Activated naive CD8-positive, alpha-beta T cell treated with anti-CD3 and anti-CD28 coated beads for 36 hours (primary cell): Measurements from ENCODE around the gene SMIM26. TPM values are rescaled to one million over a fixed set of nuclear protein-coding genes. Genes with fewer than 3 reads are reported as not detected.

Source experiments
- DNase-seq: peaks from one replicate; pipeline ENCODE4 v3.0.0; 2021
- H3K27ac Mint-ChIP-seq: one replicate; pipeline ENCODE4 v1.8.0; 2022; ENCODE audit warnings: mild to moderate bottlenecking, moderate library complexity, mixed read lengths
- H3K27me3 Mint-ChIP-seq: one replicate; pipeline ENCODE4 v1.8.0; 2022; ENCODE audit warnings: mild to moderate bottlenecking, mixed read lengths
- H3K36me3 Mint-ChIP-seq: one replicate; pipeline ENCODE4 v1.8.0; 2021; ENCODE audit warnings: mild to moderate bottlenecking, mixed read lengths
- H3K4me1 Mint-ChIP-seq: one replicate; pipeline ENCODE4 v1.8.0; 2021; ENCODE audit warnings: mixed read lengths
- H3K4me3 Mint-ChIP-seq: one replicate; pipeline ENCODE4 v1.8.0; 2022; ENCODE audit warnings: mild to moderate bottlenecking, moderate library complexity, mixed read lengths
- H3K9me3 Mint-ChIP-seq: one replicate; pipeline ENCODE4 v1.8.0; 2022; ENCODE audit warnings: mixed read lengths
- total RNA-seq, 2 experiments: library from RNA; stranded (reverse); gene quantifications; one replicate each; pipeline ENCODE4 v1.2.3, GENCODE V29; 2021

SMIM26 gene
- total RNA-seq, 2 experiments from 2014 or later = 53.7 to 61.1 TPM

- Mint-ChIP-seq H3K9me3 (no peaks in the 10 kb centered on the region), H3K36me3 (peaks cover 5% of the 10 kb centered on the region), H3K4me3 (no peak overlapping the region), H3K27me3 (no peaks in the 10 kb centered on the region), H3K27ac (no peak overlapping the region), H3K4me1 (peaks cover 6% of the 10 kb centered on the region)
- DNase-seq = no peak
Observed at GRCh38 chr20:18611492-18611891, 44.3 kb downstream of the SMIM26 start.

GRCh38 chr20:18613553-18613952, 46.3 kb downstream of the SMIM26 start:
- DNase-seq = no peak
- Mint-ChIP-seq H3K36me3 (peaks cover 7% of the 10 kb centered on the region), H3K9me3 (no peaks in the 10 kb centered on the region)

GRCh38 chr20:18614244-18614643, 47.0 kb downstream of the SMIM26 start:
- H3K27ac Mint-ChIP-seq = no peak overlapping the region

More at GRCh38 chr20:18613553-18613952, 46.3 kb downstream of the SMIM26 start:
- H3K4me1 Mint-ChIP-seq = peaks cover 6% of the 10 kb centered on the region
- H3K4me3 Mint-ChIP-seq = no peak overlapping the region
- H3K27ac Mint-ChIP-seq = no peak overlapping the region
- no peaks in the 10 kb centered on the region for H3K27me3 Mint-ChIP-seq

GRCh38 chr20:18615020-18615650, 47.9 kb downstream of the SMIM26 start:
- DNase-seq = no peak
- peaks cover 9% of the 10 kb centered on the region for H3K4me1 Mint-ChIP-seq

More at GRCh38 chr20:18614244-18614643, 47.0 kb downstream of the SMIM26 start:
- Mint-ChIP-seq H3K36me3 (peaks cover 7% of the 10 kb centered on the region), H3K4me1 (peaks cover 9% of the 10 kb centered on the region), H3K9me3 (no peaks in the 10 kb centered on the region), H3K4me3 (no peak overlapping the region), H3K27me3 (no peaks in the 10 kb centered on the region)
- DNase-seq = no peak

More at GRCh38 chr20:18615020-18615650, 47.9 kb downstream of the SMIM26 start:
- peaks cover 7% of the 10 kb centered on the region for H3K36me3 Mint-ChIP-seq
- no peaks in the 10 kb centered on the region for H3K27me3 Mint-ChIP-seq
- no peak overlapping the region for H3K4me3 Mint-ChIP-seq
- H3K27ac Mint-ChIP-seq = no peak overlapping the region
- H3K9me3 Mint-ChIP-seq = no peaks in the 10 kb centered on the region

Other genes starting within 250 kb of the SMIM26 start
- gene DZANK1, start 100.4 kb upstream of the SMIM26 start, total RNA-seq = 1 to 10 TPM; 1.7 to 1.9 TPM
- 10 to 100 TPM; 12.9 to 14.5 TPM for gene POLR3F, start 100.0 kb upstream of the SMIM26 start, total RNA-seq
- 10 to 100 TPM; 17.9 to 18.3 TPM for gene RBBP9, start 70.2 kb upstream of the SMIM26 start, total RNA-seq
- gene SEC23B, start 59.5 kb upstream of the SMIM26 start, total RNA-seq = 10 to 100 TPM; 81.9 to 92.0 TPM
- 10 to 100 TPM; 48.4 to 52.5 TPM for gene DTD1, start 20.6 kb downstream of the SMIM26 start, total RNA-seq
- gene SCP2D1, start 246.4 kb downstream of the SMIM26 start, total RNA-seq = not detected